HEK293 (cell line): ENCODE results near the gene ZNF853.

Experiments used
- CTCF ChIA-PET: fragments of 350-600 bp; formaldehyde crosslinking; extraction: SDS; loops from one replicate; lab custom pipeline; 2021; ENCODE audit warnings: antibody characterized with exemption; lab: Yijun Ruan, JAX
- POLR2A ChIA-PET: fragments of 300-600 bp; formaldehyde crosslinking; extraction: SDS; loops from one replicate; lab custom pipeline; 2020; ENCODE audit warnings: antibody characterized with exemption, inconsistent platforms; lab: Yijun Ruan, JAX
- H3K27ac ChIP-seq: fragments of 200-500 bp; sonication (Bioruptor generic); 2 replicates; pipeline ENCODE4 v1.5.1; 2014; ENCODE audit warnings: low read depth, low read length, control low read depth, inconsistent platforms; ENCODE audit errors: extremely low read depth
- H3K36me3 ChIP-seq, 2 experiments: fragments of 200-500 bp in 1 of 2; sonication (Bioruptor generic) in 1 of 2; 1 replicate in 1 of 2; 2 replicates in 1 of 2; pipeline ENCODE4 v1.5.1; 2014 to 2017; ENCODE audit warnings: inconsistent platforms in 2 of 2, low read length in 2 of 2; ENCODE audit not compliant: control insufficient read depth in 2 of 2, insufficient read depth in 1 of 2
- H3K4me1 ChIP-seq: fragments of 200-500 bp; sonication (Bioruptor generic); 2 replicates; pipeline ENCODE4 v1.5.1; 2014; ENCODE audit warnings: mild to moderate bottlenecking, low read length, inconsistent platforms; ENCODE audit not compliant: control insufficient read depth, insufficient read depth
- H3K4me3 ChIP-seq: 2 replicates; pipeline ENCODE4 v1.5.1; 2011; ENCODE audit warnings: low read depth, mild to moderate bottlenecking, control low read depth, low read length, moderate library complexity
- H3K9me3 ChIP-seq: fragments of 200-500 bp; sonication (Bioruptor generic); 2 replicates; pipeline ENCODE4 v1.5.1; 2014; ENCODE audit warnings: low read depth, low read length, inconsistent platforms; ENCODE audit not compliant: control insufficient read depth, insufficient read depth
- GFI1B ChIP-seq: fragments of 450-650 bp; formaldehyde crosslinking; IDR thresholded peaks from 2 replicates; pipeline ENCODE4 v1.5.1; 2016; ENCODE audit warnings: missing biosample characterization, missing genetic modification characterization
- IKZF3 ChIP-seq: fragments of 450-650 bp; IDR thresholded peaks from 2 replicates; pipeline ENCODE4 v1.5.0; 2018; ENCODE audit warnings: missing biosample characterization, mild to moderate bottlenecking, missing genetic modification characterization, moderate library complexity
- SCRT1 ChIP-seq: fragments of 450-650 bp; formaldehyde crosslinking; IDR thresholded peaks from 2 replicates; pipeline ENCODE4 v1.5.1; 2016; ENCODE audit warnings: missing biosample characterization, missing genetic modification characterization, borderline replicate concordance
- SCRT2 ChIP-seq: fragments of 450-650 bp; formaldehyde crosslinking; IDR thresholded peaks from 2 replicates; pipeline ENCODE4 v1.5.1; 2016; ENCODE audit warnings: missing biosample characterization, missing genetic modification characterization
- YY2 ChIP-seq: fragments of 450-650 bp; formaldehyde crosslinking; IDR thresholded peaks from 2 replicates; pipeline ENCODE4 v1.5.1; 2016; ENCODE audit warnings: missing biosample characterization, missing genetic modification characterization
- ZBTB20 ChIP-seq: fragments of 450-650 bp; formaldehyde crosslinking; IDR thresholded peaks from 2 replicates; pipeline ENCODE4 v1.5.1; 2016; ENCODE audit warnings: missing biosample characterization, missing genetic modification characterization
- ZFHX2 ChIP-seq: fragments of 450-650 bp; formaldehyde crosslinking; conservative IDR thresholded peaks from 2 replicates; pipeline ENCODE4 v1.5.1; 2016; ENCODE audit warnings: missing biosample characterization, missing genetic modification characterization
- ZFP3 ChIP-seq: fragments of 450-650 bp; formaldehyde crosslinking; IDR thresholded peaks from 2 replicates; pipeline ENCODE4 v1.5.1; 2016; ENCODE audit warnings: low read depth, missing biosample characterization, missing genetic modification characterization
- ZIC2 ChIP-seq: fragments of 450-650 bp; formaldehyde crosslinking; IDR thresholded peaks from 2 replicates; pipeline ENCODE4 v1.5.1; 2016; ENCODE audit warnings: missing biosample characterization, missing genetic modification characterization
- ZNF148 ChIP-seq: fragments of 450-650 bp; formaldehyde crosslinking; IDR thresholded peaks from 2 replicates; pipeline ENCODE4 v1.5.0; 2017; ENCODE audit warnings: missing biosample characterization, missing genetic modification characterization, borderline replicate concordance
- ZNF16 ChIP-seq: fragments of 450-650 bp; formaldehyde crosslinking; IDR thresholded peaks from 2 replicates; pipeline ENCODE4 v1.5.1; 2016; ENCODE audit warnings: low read depth, missing biosample characterization, missing genetic modification characterization
- ZNF280D ChIP-seq: fragments of 450-650 bp; formaldehyde crosslinking; IDR thresholded peaks from 2 replicates; pipeline ENCODE4 v1.5.1; 2016; ENCODE audit warnings: missing biosample characterization, missing genetic modification characterization
- ZNF423 ChIP-seq: fragments of 450-650 bp; formaldehyde crosslinking; IDR thresholded peaks from 2 replicates; pipeline ENCODE4 v1.5.1; 2016; ENCODE audit warnings: missing biosample characterization, missing genetic modification characterization
- ZNF518A ChIP-seq: fragments of 450-650 bp; formaldehyde crosslinking; conservative IDR thresholded peaks from 2 replicates; pipeline ENCODE4 v1.5.1; 2016; ENCODE audit warnings: low read depth, missing biosample characterization, missing genetic modification characterization
- ZNF624 ChIP-seq: fragments of 450-650 bp; formaldehyde crosslinking; IDR thresholded peaks from 2 replicates; pipeline ENCODE4 v1.5.1; 2017; ENCODE audit warnings: missing biosample characterization, missing genetic modification characterization
- ZNF664 ChIP-seq: fragments of 450-650 bp; formaldehyde crosslinking; IDR thresholded peaks from 2 replicates; pipeline ENCODE4 v1.5.1; 2016; ENCODE audit warnings: missing biosample characterization, missing genetic modification characterization
- ZNF768 ChIP-seq: fragments of 450-650 bp; formaldehyde crosslinking; IDR thresholded peaks from 2 replicates; pipeline ENCODE4 v1.5.1; 2018; ENCODE audit warnings: missing biosample characterization, mild to moderate bottlenecking, missing genetic modification characterization
- ZNF777 ChIP-seq: fragments of 450-650 bp; formaldehyde crosslinking; IDR thresholded peaks from 2 replicates; pipeline ENCODE4 v1.5.1; 2017; ENCODE audit warnings: missing biosample characterization, missing genetic modification characterization, borderline replicate concordance
- ZXDB ChIP-seq: fragments of 450-650 bp; formaldehyde crosslinking; IDR thresholded peaks from 2 replicates; pipeline ENCODE4 v1.5.1; 2016; ENCODE audit warnings: missing biosample characterization, missing genetic modification characterization

Gene ZNF853

GRCh38 chr7:6600093-6600492, 15.3 kb upstream of the ZNF853 start:
- H3K4me1 ChIP-seq = no peaks in the 10 kb centered on the region
- CTCF ChIA-PET = interaction anchor here (0.6 to 1.2 kb wide), 4 partner anchors 46 to 340 kb away, joined by 3 to 4 read pairs (median 3); no protein-coding TSS in a partner anchor
- H3K4me3 ChIP-seq = no peak overlapping the region
- peak; percentile 76 for TF ChIP-seq SCRT2 (tag by site-specific recombination)
- TF ChIP-seq ZNF768 (tag by site-specific recombination) = no peak
- TF ChIP-seq SCRT1 = 0 out of 2 replicates have a peak, but pooled peaks have one; percentile 13
- TF ChIP-seq, all 188 proteins: peak for 2
- POLR2A ChIA-PET = interaction anchor here (1.0 kb wide), 1 partner anchor 11 kb away, joined by 3 read pairs; the partner anchor contains the start of gene INTS15
- no peak overlapping the region for H3K27ac ChIP-seq
- peaks cover 47 to 65% of the 10 kb centered on the region in 2 experiments; a peak in 2 of 3 replicates for H3K36me3 ChIP-seq
- no peaks in the 10 kb centered on the region for H3K9me3 ChIP-seq

GRCh38 chr7:6604458-6604857, 11.0 kb upstream of the ZNF853 start:
- Histone ChIP-seq H3K36me3 (peaks cover 22 to 36% of the 10 kb centered on the region in 2 experiments; a peak in 2 of 3 replicates), H3K9me3 (no peaks in the 10 kb centered on the region), H3K4me1 (no peaks in the 10 kb centered on the region), H3K4me3 (no peak overlapping the region)
- POLR2A ChIA-PET = no interaction called here
- CTCF ChIA-PET = no interaction called here
- TF ChIP-seq ZNF16 (no peak), ZIC2 (tag by site-specific recombination) (no peak), ZNF777 (no peak), YY2 (tag by site-specific recombination) (no peak), ZNF148 (tag by site-specific recombination) (no peak), ZNF624 (tag by site-specific recombination) (no peak), IKZF3 (tag by site-specific recombination) (no peak), ZXDB (tag by site-specific recombination) (no peak), ZNF664 (tag by site-specific recombination) (no peak), ZNF423 (tag by site-specific recombination) (no peak), GFI1B (no peak)
- TF ChIP-seq, all 188 proteins: peak for 0
- H3K27ac ChIP-seq = no peak overlapping the region

GRCh38 chr7:6606866-6607583, 8.4 kb upstream of the ZNF853 start:
- H3K27ac ChIP-seq = no peak overlapping the region
- H3K4me1 ChIP-seq = no peaks in the 10 kb centered on the region
- H3K4me3 ChIP-seq = no peak overlapping the region
- H3K9me3 ChIP-seq = no peaks in the 10 kb centered on the region
- ChIA-PET POLR2A (no interaction called here), CTCF (interaction anchor here (0.7 kb wide), 1 partner anchor 91 kb away, joined by 3 read pairs; no protein-coding TSS in a partner anchor)
- peaks cover 11 to 23% of the 10 kb centered on the region in 2 experiments; a peak in 2 of 3 replicates for H3K36me3 ChIP-seq
- TF ChIP-seq ZFHX2 (tag by site-specific recombination) (no peak), ZNF280D (tag by site-specific recombination) (no peak), ZFP3 (tag by site-specific recombination) (no peak), ZBTB20 (tag by site-specific recombination) (no peak), ZNF518A (tag by site-specific recombination) (no peak)
